HG03457 (cell line): ENCODE measurements around the gene EXOC3L2.
"Not testable (repeated sequence)": the region's sequence is repeated elsewhere in the genome, so short reads cannot be mapped to it uniquely, and the experiment has no call there.

Experiments used
- ATAC-seq: cut with Tn5 transposase; IDR thresholded peaks from one replicate; pipeline ENCODE4 v1.9.1; 2021; ENCODE audit warnings: moderate number of reproducible peaks; ENCODE audit not compliant: unreplicated experiment

Gene EXOC3L2

DNA sequence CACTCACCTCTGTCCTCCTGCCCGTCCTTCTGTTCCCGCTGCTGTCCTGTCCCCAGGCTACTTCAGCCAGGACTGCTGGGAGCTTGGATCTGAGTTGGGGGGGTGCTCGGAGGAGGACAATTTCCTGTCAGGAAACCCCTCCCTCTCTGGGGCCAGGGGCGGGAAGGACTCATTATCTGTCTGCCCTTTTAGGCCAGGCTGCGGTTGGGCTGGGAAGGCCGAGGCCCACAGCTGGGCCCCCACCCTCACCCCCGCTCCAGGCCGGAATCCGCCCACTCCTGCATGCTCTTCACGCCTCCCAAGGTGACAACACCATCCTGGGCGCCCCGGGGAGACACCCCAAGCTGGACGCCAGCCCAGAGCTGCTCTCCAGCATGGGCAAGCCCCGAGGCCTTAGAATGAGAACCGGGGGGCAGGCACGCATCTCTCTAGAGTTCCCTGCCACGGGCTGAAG lies at the start of gene EXOC3L2:
EXOC3L2 (minus strand) TSS at position 74 of the 454 bp plus-strand sequence. CDS start 6,362 bp downstream, outside the sequence.
- ATAC-seq = no peak

DNA sequence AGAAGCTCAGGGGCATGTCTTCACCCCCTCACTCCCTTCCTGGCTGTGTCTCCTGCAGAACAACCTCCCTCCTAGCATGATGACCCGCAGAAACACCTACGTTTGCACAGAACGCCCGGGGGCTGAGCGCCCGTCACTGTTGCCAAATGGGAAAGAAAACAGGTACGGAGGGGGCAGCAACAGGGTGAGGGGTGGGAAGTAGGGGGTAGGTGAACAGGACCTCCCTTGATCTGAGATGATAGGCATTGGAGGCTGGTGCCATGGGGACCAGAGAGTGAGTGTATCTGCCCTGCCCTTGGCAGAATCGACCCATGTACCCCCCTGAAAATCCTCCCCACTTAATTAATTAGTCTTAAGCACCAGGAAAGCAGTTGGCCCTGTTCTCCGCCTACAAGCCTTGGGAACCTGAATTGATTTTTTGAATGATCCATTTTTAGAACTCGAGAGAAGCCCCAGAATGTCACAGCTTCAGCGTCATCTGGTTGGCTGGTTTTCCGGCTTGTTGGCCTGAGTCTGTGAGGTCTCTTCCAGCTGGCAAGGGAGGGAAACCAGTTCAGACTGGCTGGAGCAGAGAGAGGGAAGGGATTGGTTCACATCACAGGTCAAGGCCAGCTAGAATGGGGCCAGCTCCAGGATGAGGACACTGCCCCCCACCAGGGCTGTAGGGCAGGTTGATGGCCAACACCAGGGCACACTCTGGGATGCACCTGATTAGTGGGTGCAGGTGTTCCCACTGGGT lies 49.3 kb upstream of the EXOC3L2 start:
- no peak for ATAC-seq

DNA sequence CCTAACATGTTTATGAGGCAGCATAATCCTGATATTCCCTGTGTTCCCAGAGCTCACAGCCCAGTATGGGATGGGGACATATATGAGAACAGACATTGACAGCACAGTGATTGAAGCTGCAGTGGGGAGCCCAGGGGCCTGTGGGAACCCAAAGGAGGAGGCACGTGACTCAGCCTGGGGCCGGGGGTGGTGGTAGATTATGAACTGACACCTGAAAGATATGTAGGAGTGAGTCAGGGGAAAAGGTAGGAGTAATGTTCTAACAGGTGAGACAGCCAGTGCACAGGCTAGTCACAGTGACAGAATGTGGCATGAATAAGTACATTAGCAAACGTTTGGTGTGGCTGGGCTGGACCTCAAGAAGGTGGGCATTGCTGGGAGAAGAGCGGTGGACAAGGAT lies 48.5 kb upstream of the EXOC3L2 start:
- no peak for ATAC-seq

DNA sequence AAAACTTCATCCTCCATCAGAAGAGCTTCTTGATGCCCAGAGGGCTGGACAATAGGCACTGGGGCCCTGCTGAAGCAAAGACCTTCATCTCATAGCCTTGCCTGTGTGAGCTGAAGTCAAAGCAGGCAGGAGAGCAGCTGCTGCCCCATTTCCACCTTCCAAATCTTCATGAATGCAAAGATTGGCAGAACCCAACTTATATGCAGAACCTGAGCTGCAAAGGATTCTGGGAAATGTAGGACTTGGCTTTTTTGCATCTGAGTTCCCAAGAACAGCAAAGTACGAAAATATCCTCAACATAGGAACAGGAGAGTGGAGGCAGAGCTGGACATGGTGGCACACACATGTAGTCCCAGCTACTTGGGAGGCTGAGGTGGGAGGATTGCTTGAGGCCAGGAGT lies 46.6 kb upstream of the EXOC3L2 start:
- no peak for ATAC-seq

DNA sequence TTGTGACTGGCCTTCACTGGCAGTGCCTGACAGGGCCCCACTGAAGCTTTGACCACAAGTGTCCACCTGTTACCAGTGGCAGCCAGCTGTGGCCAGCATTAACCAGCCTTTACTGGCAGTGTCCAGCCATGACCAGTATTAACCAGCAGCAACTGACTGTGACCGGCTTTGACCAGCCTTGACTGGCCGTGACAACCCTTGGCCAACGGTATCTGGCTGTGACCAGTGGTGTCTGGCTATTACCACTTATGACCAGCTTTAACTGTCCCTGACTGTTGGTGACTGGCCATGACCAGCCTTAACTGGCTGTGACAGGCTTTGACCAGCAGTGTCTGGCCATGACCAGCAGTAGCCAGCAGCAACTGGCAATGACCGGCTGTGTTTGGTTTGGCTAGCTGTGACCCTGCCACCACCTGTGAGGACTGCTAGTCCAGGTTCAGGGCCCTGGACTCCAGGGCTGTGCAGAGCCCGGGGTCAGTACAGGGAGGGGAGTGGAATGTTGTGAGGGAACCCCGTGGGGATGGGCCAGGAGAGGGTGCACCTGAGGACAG lies 45.2 kb upstream of the EXOC3L2 start:
- ATAC-seq = no peak

DNA sequence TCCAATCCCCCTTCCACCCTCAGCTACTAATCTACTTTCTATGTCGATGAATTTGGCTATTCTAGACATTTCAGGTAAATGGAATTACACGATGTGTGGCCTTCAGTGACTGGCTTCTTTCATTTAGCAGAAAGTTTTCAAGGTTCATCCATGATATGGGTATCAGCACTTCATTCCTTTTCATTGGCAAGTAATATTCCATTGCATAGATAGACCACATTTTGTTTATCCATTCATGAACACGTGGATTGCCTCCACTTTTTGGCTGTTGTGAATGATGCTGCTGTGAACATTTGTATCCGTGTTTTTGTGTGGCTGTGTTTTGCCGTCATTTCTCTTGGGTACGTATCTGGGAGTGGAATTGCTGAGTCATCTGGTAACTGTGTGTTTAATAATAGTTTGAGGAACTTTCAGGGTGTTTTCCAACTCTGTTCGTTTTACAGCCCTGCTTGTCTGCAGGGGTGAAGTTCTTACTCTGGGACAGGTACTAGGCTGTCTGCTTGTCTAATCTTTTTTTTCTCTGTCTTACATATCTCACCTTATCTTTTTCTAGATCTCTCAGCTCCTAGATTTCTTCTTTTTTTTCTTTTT lies 38.3 kb upstream of the EXOC3L2 start:
- no peak for ATAC-seq

DNA sequence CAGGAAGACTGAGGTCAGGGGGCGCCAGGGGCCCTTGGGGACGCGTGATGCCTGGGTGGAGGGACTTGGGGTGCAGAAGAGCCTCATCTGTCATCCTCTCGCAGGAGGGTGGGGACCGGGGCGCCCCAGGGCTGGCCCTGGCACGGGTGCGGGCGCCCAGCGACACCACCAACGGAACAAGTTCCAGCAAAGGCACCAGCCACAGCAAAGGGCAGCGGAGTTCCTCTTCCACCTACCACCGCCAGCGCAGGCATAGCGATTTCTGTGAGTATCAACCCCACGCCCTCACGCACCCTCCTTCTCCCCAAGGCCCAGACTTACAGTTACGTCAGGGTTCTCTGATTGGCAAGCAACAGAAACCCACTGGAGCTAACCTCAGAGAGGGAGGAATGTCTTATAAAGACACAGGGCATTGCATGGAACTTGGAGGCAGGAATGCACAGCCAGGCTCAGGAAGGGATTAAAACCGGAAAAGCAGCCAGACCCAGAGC lies 35.3 kb upstream of the EXOC3L2 start:
- ATAC-seq = no peak

DNA sequence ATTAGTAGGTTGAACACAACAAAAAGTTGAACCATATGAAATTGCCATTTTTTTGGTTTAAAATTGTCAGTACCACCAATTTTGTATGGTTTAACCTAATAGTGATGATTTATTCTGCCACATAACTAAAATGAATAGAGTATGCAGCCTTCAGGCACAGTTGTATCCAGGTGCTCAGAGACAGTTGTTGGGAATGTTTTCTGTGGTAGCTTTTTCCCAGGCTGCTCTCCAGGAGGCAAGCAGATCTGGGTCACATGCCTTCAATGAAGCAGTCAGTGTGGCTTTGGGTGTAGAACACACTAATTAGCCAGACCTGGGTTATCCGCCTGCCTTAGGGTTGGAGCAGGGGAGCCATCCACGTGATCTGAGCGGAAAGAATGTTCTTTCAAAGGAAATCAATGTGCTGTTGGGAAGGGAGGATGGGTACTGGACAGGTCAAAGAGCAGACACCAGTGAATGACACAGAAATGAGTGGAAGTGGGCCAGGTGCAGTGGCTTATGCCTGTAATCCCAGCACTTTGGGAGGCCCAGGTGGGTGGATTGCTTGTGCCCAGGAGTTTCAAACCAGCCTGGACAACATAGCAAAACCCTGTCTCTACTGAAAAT lies 34.5 kb upstream of the EXOC3L2 start:
- ATAC-seq = no peak

DNA sequence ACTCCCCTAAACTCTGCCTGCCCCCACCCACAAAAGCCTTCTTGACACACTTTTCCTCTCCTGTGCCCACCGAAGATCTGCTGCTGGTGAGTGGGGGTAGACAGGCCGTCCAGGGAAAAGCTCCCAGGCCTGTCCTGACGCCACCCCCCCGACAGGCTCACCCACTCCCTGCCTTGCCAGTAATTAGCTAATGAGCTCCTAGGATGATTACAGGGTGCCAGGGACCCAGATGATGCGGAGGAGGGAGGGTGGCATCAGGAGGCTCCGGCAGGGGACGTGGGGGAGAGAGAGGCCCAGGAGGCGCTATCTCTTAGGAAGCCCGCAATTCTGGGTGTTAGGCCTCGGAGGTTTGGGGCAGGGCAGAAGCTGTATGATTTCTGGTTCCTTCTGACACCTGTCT lies 32.9 kb upstream of the EXOC3L2 start:
- ATAC-seq = no peak

DNA sequence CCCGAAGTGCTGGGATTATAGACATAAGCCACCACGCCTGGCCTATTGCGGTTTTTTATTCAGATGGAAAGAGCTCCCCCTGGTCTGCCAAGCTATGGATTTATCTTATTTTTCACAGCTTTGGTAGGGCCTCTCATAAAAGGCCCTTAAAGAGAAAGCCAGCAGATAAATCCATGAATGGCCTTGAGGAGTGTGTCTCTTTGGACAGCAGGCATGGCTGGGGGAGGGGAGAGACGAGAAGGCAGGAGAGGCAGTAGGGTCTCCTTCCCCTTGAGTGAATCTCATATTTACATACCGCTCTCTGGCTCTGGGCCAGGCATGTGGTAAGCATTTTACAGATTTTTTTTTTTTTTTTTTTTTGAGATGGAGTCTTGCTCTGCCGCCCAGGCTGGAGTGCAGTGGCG lies 31.1 kb upstream of the EXOC3L2 start:
- no peak for ATAC-seq

DNA sequence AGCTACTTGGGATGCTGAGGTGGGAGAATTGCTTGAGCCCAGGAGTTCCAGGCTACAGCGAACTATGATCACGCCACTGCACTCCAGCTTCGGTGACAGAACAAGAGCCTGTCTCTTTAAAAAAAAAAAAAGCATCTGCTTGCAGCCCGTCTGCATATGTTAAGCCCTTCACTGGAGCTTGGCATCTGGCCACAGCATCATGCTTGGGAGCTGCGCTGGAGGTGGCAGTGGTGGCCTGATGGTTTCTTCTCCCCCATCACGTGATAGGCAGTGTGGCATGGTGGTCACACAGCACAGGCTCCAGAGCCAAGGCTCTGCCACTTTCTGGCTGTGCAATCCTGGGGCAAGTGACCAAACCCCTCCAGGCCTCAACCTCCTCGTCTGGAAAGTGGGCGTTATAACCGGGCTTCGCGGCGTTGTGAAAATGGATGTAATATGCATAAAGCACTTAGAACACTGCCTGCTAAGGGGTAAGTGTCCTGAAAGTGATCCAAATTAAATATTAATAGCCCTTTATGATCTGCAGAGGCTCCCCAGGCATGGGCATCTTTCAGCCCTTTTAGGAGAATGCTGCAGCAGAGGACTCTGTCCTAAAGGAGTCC lies 30.3 kb upstream of the EXOC3L2 start:
- ATAC-seq = no peak

DNA sequence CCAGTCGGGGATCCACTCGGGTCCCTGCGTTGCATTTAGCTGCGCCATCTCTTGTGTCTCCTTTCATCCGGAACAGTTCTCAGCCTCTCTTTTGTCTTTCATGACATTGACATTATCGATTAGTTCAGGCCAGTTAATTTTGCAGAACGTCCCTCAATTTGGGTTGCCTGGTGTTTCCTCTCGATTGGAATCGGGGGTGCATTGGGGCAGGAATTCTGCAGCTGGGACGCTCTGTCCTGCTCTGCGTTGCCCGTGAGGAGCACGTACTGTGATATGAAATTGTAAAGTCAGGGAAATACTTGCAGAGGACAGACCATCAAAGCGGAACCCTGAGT lies 28.3 kb upstream of the EXOC3L2 start:
- no peak for ATAC-seq

DNA sequence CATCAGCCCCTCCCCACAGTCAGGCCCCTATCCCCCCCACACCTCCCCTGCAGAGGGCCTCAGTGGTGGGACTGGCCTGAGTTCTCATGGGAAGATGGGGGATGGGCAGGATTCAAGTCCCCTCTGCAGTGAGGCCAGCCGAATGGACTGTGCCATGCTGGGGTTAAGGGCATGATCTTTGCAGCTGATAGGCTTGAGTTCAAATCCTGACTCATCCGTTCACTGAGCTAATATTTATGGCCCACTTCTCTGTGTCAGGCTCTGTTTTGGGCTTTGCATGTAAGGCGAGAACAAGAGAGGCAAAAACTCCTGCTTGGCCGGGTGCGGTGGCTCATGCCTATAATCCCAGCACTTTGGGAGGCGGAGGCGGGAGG lies 26.5 kb upstream of the EXOC3L2 start:
- no peak for ATAC-seq

DNA sequence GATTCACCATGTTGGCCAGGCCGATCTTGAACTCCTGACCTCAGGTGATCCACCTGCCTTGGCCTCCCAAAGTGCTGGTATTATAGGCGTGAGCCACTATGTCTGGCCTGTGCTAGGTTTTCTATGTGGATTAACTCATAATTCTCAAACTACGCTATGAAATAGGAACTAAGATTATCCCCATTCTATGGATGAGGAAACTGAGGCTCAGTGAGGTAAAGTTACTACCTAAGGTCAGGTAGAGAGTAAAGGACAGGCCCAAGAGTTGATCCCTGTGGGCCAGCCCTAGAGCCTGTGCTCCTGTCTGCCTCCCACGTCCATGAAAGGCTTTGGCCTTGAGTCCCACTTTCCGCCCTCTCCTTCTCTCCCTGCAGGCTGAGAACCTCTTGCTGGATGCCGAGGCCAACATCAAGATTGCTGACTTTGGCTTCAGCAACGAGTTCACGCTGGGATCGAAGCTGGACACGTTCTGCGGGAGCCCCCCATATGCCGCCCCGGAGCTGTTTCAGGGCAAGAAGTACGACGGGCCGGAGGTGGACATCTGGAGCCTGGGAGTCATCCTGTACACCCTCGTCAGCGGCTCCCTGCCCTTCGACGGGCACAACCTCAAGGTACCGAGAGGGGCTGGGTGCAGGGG lies 26.0 kb upstream of the EXOC3L2 start:
- ATAC-seq = no peak

DNA sequence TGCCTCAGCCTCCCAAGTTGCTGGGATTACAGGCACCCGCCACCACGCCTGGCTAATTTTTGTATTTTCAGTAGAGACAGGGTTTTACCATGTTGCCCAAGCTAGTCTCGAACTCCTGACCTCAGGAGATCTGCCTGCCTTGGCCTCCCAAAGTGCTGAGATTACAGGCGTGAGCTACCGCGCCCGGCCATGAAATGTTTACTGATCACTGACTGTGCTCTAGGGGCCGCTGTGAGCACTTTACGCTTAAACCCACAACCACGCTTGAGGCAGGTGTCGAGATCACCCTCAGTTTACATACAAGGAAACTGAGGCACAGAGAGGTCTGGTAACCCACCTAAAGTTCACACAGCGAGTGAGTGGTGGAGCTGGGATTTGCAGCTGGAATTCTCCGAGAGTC lies 24.7 kb upstream of the EXOC3L2 start:
- ATAC-seq = not testable (repeated sequence)

DNA sequence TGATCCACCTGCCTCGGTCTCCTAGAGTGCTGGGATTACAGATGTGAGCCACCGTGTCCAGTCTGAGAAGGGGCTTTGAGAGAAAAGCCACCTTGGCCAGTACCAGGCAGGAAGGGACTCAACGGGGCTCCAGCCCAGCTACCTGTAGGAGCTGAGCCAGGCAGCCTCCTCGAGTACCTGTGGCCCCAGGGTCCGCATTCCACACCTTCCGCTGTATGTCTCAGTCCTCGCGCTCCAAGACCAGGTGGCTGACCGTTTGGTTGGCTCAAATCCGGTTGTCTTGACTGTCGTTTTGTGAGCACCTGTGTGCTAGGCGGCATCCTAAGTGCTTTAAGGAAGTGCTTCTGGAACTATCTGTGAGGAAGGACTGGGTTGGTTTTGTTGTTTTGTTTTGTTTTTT lies 22.1 kb upstream of the EXOC3L2 start:
- ATAC-seq = no peak

DNA sequence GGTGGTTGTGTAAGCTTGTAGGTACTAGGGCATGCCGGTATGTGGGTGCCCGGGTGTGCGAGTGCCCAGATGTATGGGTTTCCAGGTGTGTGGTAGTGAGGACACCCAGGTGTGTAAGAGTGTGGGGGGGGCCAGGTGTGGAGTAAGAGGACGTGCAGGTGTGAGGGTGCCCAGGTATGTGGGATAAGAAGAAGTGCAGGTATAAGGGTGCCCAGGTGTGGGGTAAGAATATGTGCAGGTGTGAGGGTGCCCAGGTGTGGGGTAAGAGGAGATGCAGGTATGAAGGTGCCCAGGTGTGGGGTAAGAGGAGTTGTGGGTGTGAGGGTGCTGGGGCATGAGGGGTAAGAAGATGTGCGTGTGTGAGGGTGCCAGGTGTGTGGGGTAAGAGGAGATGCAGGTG lies 20.2 kb upstream of the EXOC3L2 start:
- ATAC-seq = no peak

DNA sequence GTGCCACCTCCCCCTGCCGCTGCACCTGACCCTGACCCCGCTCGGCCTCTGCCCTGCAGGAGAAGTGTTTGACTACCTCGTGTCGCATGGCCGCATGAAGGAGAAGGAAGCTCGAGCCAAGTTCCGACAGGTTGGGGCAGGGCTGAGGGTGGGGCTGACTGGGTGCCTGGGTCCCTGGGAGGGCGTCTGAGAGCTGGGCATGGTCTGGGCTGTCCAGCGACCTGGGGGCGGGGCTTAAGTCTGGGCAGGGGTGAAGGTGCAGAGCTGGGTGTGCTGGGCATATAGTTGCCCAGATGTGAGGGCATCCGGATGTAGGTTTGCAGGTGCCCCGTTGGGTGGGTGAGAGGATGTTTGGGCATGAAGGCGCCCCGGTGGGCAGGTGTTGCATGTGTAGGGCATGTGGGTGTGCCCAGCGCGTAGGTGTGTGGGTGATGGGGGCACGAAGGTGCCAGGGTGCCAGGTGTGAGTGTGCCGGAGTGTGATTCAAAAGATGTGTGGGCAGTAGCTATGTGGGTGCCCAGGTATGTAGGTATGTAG lies 19.6 kb upstream of the EXOC3L2 start:
- ATAC-seq = no peak

DNA sequence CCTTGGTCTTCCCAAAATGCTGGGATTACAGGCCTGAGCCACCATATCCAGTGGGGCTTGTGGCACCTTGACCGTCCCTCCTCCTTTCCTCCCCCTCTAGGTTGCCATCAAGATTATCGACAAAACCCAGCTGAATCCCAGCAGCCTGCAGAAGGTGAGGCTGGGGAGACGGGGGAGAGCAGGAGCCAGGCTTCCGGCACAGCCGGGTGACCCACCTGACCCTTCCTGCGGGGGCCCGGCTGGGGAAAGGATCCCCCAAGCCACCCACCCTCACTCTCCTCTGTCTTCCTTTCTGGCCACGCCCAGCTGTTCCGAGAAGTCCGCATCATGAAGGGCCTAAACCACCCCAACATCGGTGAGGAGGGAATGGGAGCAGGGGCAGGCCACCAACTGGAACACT lies 17.8 kb upstream of the EXOC3L2 start:
- ATAC-seq = no peak

DNA sequence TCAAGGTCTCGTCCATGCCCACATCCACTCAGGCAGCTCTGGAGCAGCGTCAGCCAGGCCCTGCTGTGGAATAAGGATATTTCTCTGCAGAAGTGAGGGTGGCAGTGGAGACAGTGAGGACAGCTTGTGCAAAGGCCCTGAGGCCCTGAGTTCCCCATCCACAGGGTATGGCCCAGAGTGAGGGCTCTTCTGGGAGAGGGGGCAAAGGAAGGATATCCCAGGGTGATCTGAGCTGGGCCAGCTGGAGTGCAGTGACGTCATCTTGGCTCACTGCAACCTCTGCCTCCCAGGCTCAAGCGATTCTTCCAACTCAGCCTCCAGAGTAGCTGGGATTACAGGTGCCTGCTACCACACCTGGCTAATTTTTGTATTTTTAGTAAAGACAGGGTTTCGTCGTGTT lies 17.4 kb upstream of the EXOC3L2 start:
- ATAC-seq = no peak

DNA sequence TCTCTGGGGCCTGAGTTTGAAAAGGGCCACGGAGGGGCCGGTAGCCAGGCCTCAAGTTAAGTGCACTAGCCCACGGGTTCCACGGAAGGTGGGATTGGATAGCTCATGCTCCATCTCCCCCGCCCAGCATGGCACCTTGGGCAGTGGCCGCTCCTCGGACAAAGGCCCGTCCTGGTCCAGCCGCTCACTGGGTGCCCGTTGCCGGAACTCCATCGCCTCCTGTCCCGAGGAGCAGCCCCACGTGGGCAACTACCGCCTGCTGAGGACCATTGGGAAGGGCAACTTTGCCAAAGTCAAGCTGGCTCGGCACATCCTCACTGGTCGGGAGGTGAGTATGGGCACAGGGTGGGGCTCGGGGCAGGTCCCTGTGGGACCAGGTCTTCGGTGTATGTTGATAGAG lies 13.7 kb upstream of the EXOC3L2 start:
- no peak for ATAC-seq
